HEK293T (cell line): ENCODE data around the gene IFNAR1.

ENCODE experiments used
- BHLHE40 ChIP-seq: fragments of 450-650 bp; IDR thresholded peaks from 2 replicates; pipeline ENCODE4 v1.6.1; 2016; ENCODE audit warnings: mild to moderate bottlenecking, moderate library complexity, borderline replicate concordance
- CTBP1 ChIP-seq: fragments of 450-650 bp; IDR thresholded peaks from 2 replicates; pipeline ENCODE4 v1.6.1; 2016; ENCODE audit warnings: borderline replicate concordance
- FOXA1 ChIP-seq: fragments of 450-650 bp; IDR thresholded peaks from 2 replicates; pipeline ENCODE4 v1.6.1; 2016; ENCODE audit warnings: mild to moderate bottlenecking
- FOXK2 ChIP-seq: fragments of 450-650 bp; IDR thresholded peaks from 2 replicates; pipeline ENCODE4 v1.6.1; 2016; ENCODE audit warnings: mild to moderate bottlenecking
- NFRKB ChIP-seq: fragments of 450-650 bp; IDR thresholded peaks from 2 replicates; pipeline ENCODE4 v1.6.1; 2016; ENCODE audit warnings: mild to moderate bottlenecking, moderate library complexity
- SP1 ChIP-seq: fragments of 450-650 bp; IDR thresholded peaks from 2 replicates; pipeline ENCODE4 v1.6.1; 2017

DNA sequence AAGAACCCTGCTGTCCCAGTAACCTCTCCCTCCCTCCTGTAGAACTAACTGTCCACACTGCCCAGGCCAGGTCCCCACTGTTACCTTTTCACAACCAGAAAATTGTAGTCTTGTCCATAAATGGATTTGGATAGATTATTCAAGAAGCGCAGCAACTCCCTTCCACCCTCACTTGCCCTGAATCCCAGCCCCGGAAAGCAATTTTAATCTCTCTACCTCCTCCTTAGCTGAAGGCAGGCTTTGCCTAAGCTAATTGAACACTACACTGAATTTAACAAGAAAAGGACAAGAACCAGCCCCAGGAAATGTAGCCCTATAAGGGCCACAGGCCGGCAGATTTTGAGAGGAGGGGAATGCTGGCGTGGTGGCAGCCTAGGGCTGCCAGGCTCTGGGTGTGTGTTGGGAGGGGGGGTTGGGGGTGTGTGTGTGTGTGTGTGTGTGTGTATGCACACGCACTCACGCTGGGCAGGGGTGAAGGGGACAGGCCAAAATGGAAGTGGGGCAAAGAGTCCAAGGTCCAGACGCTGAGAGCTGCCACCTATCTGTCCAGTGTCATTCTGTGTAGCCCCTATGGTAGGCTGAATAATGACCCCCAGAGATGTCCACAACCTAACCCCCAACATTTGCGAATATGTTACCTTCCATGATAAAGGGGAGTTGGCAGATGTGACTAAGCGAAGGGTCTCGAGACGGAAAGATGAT lies 67.7 kb downstream of the IFNAR1 start:
- no peak for TF ChIP-seq FOXK2
- no peak for TF ChIP-seq FOXA1
- no peak for TF ChIP-seq NFRKB
- no peak for TF ChIP-seq CTBP1
- no peak for TF ChIP-seq SP1
- no peak for TF ChIP-seq BHLHE40
